ENCODE measurements around the gene NUP107. TPM values are rescaled to one million over a fixed set of nuclear protein-coding genes. Genes with fewer than 3 reads are reported as not detected.

Gene NUP107
- polyA plus RNA-seq, 2 of the 4 experiments (the other 2 are of a cell fraction), result 78.5 to 194 TPM

GRCh38 chr12:68773582-68773981 lies 86.8 kb downstream of the NUP107 start:
- Histone ChIP-seq H3K4me1 (no peaks in the 10 kb centered on the region), H3K4me3 (no peak overlapping the region), H3K27ac (no peak overlapping the region), H3K9me3 (no peaks in the 10 kb centered on the region), H3K4me2 (no peak overlapping the region)
- DNase-seq (ENCODE audit: low read depth in 1 of 2, low spot score in 1 of 2), result no peak
- no peak for FAIRE-seq
- peak; percentile 76 for TF ChIP-seq MAFK (IDR thresholded peaks at IDR 0.05; ENCODE audit: partially characterized antibody)
- no peak for TF ChIP-seq PBX3 (IDR thresholded peaks at IDR 0.05)
- no peak for ATAC-seq
- ChIA-PET POLR2A (no interaction called here), CTCF (no interaction called here)
- WGBS (ENCODE audit: missing lambda C conversion rate), result 76% methylated on average over 5 of the region's 5 CpGs

- no peak for DNase-seq (ENCODE audit: low read depth in 1 of 2, low spot score in 1 of 2)
- TF ChIP-seq KDM1A (IDR thresholded peaks at IDR 0.05; ENCODE audit: low read depth) (no peak), RFX5 (IDR thresholded peaks at IDR 0.05) (no peak), HMGXB4 (CRISPR knock-in tag; IDR thresholded peaks at IDR 0.05; ENCODE audit: borderline replicate concordance) (no peak), NPAS2 (CRISPR knock-in tag; IDR thresholded peaks at IDR 0.05; ENCODE audit: borderline replicate concordance) (no peak), POLR2AphosphoS2 (conservative IDR thresholded peaks at IDR 0.05; ENCODE audit: low read length) (no peak), CBX2 (IDR thresholded peaks at IDR 0.05; ENCODE audit: borderline replicate concordance, low read depth) (no peak), POLR2A (IDR thresholded peaks at IDR 0.05; ENCODE audit: low read length) (no peak), FOXS1 (CRISPR knock-in tag; IDR thresholded peaks at IDR 0.05) (no peak), HOXB13 (CRISPR knock-in tag; IDR thresholded peaks at IDR 0.05; ENCODE audit: low read depth) (no peak), KDM5A (IDR thresholded peaks at IDR 0.05) (no peak), RARB (CRISPR knock-in tag; IDR thresholded peaks at IDR 0.05) (no peak), MAX (IDR thresholded peaks at IDR 0.05) (no peak), FOSL2 (IDR thresholded peaks at IDR 0.05) (no peak), FOSL2 (CRISPR knock-in tag; IDR thresholded peaks at IDR 0.05) (no peak), HOXA7 (CRISPR knock-in tag; IDR thresholded peaks at IDR 0.05) (no peak), E2F6 (IDR thresholded peaks at IDR 0.05; ENCODE audit: borderline replicate concordance, low read depth) (no peak), ZFP36 (IDR thresholded peaks at IDR 0.05; ENCODE audit: borderline replicate concordance, partially characterized antibody) (no peak), MAFK (IDR thresholded peaks at IDR 0.05; ENCODE audit: partially characterized antibody) (no peak), MAZ (IDR thresholded peaks at IDR 0.05; ENCODE audit: borderline replicate concordance, low read depth, low read length) (no peak), RCOR1 (IDR thresholded peaks at IDR 0.05; ENCODE audit: low read depth, low read length) (no peak)
- ChIA-PET POLR2A (no interaction called here), CTCF (no interaction called here)
- no peak for FAIRE-seq
- Histone ChIP-seq H3K4me1 (no peaks in the 10 kb centered on the region), H3K9me3 (no peaks in the 10 kb centered on the region), H3K4me2 (no peak overlapping the region), H3K4me3 (no peak overlapping the region), H3K27ac (no peak overlapping the region)
- ATAC-seq, result no peak
- WGBS (ENCODE audit: missing lambda C conversion rate), result 84% methylated on average over 7 of the region's 7 CpGs
Measured at GRCh38 chr12:68775121-68775630, 88.4 kb downstream of the NUP107 start.

- H3K4me3 ChIP-seq, result no peak overlapping the region
- H3K4me2 ChIP-seq, result no peak overlapping the region
- POLR2A ChIA-PET, result no interaction called here
- no peak overlapping the region for H3K27ac ChIP-seq
- WGBS (ENCODE audit: missing lambda C conversion rate), result 66% methylated on average over 5 of the region's 5 CpGs
- no peak for DNase-seq (ENCODE audit: low read depth in 1 of 2, low spot score in 1 of 2)
- no peaks in the 10 kb centered on the region for H3K4me1 ChIP-seq
- TF ChIP-seq ATOH8 (CRISPR knock-in tag; IDR thresholded peaks at IDR 0.05; ENCODE audit: low read depth) (no peak), EHMT2 (IDR thresholded peaks at IDR 0.05; ENCODE audit: low read depth) (no peak), RNF2 (IDR thresholded peaks at IDR 0.05; ENCODE audit: borderline replicate concordance, low read depth) (no peak)
- peak; percentile 34; a peak in 3 of 6 replicates for ATAC-seq
- FAIRE-seq, result no peak
- CTCF ChIA-PET, result no interaction called here
- no peaks in the 10 kb centered on the region for H3K9me3 ChIP-seq
Measured at GRCh38 chr12:68776976-68777610, 90.3 kb downstream of the NUP107 start.
